Adipose tissue (tissue), 3 donors: Measurements from ENCODE around the gene RASSF5. TPM values are rescaled to one million over a fixed set of nuclear protein-coding genes. Genes with fewer than 3 reads are reported as not detected.

Source experiments
- H3K27ac ChIP-seq: one replicate; pipeline ENCODE4 v1.5.1; 2013; ENCODE audit warnings: low read depth, low read length
- WGBS, 3 donors: extraction: QIAGEN DNeasy Blood & Tissue Kit; methylation state at CpG; one replicate each; pipeline ENCODE4 v1.1.7; 2013; 5-methylcytosine and 5-hydroxymethylcytosine counted together
- polyA plus RNA-seq, 3 donors: library from polyadenylated mRNA; stranded (reverse); fragments of 200-250 nt; gene quantifications; one replicate each; pipeline ENCODE4 v1.2.3, GENCODE V29; 2013
- donor health status: healthy with polysubstance abuse.
- donor health status: Bipolar disorder and iron deficiency.
- donor health status: healthy.

RASSF5 gene
- polyA plus RNA-seq, 3 donors, result 6.1 to 7.4 (median 6.9) TPM

GRCh38 chr1:206526064-206526911, 19.0 kb downstream of the RASSF5 start:
- no peak overlapping the region for H3K27ac ChIP-seq
- WGBS, 3 donors, result 51 to 59% (median 53%) methylated on average over 6 of the region's 6 CpGs

- 89 to 94% (median 92%) methylated on average over 7 of the region's 7 CpGs for WGBS, 3 donors
- H3K27ac ChIP-seq, result no peak overlapping the region
Observed at GRCh38 chr1:206529425-206529824, 22.1 kb downstream of the RASSF5 start.

- no peak overlapping the region for H3K27ac ChIP-seq
- WGBS, 3 donors, result 95 to 99% (median 95%) methylated on average over 7 of the region's 7 CpGs
Observed at GRCh38 chr1:206532368-206532767, 25.0 kb downstream of the RASSF5 start.

- 92 to 94% (median 93%) methylated on average over 3 of the region's 3 CpGs for whole genome bisulfite sequencing, 3 donors
- no peak overlapping the region for H3K27ac ChIP-seq
Observed at GRCh38 chr1:206534552-206534951, 27.2 kb downstream of the RASSF5 start.

GRCh38 chr1:206535853-206536188, 28.5 kb downstream of the RASSF5 start:
- no peak overlapping the region for H3K27ac ChIP-seq
- 45 to 75% (median 73%) methylated on average over 6 of the region's 6 CpGs for WGBS, 3 donors

- no peak overlapping the region for H3K27ac ChIP-seq
- 76 to 82% (median 80%) methylated on average over 4 of the region's 4 CpGs for WGBS, 3 donors
Observed at GRCh38 chr1:206537141-206537540, 29.8 kb downstream of the RASSF5 start.

GRCh38 chr1:206538086-206538770, 30.9 kb downstream of the RASSF5 start:
- no peak overlapping the region for H3K27ac ChIP-seq
- 46 to 89% (median 80%) methylated on average over 6 of the region's 6 CpGs for WGBS, 3 donors

GRCh38 chr1:206538901-206539640, 31.7 kb downstream of the RASSF5 start:
- WGBS, 3 donors, result 90 to 92% (median 90%) methylated on average over 10 of the region's 10 CpGs
- H3K27ac ChIP-seq, result no peak overlapping the region

GRCh38 chr1:206540044-206540780, 32.9 kb downstream of the RASSF5 start:
- no peak overlapping the region for H3K27ac ChIP-seq
- 35 to 63% (median 60%) methylated on average over 8 of the region's 8 CpGs for WGBS, 3 donors

GRCh38 chr1:206541236-206541833, 34.0 kb downstream of the RASSF5 start:
- WGBS, 3 donors, result 88 to 94% (median 94%) methylated on average over 7 of the region's 7 CpGs
- no peak overlapping the region for H3K27ac ChIP-seq

- 12 to 16% (median 15%) methylated on average over 9 of the region's 9 CpGs for WGBS, 3 donors
- H3K27ac ChIP-seq, result no peak overlapping the region
Observed at GRCh38 chr1:206544562-206545257, 37.4 kb downstream of the RASSF5 start.

- no peak overlapping the region for H3K27ac ChIP-seq
- WGBS, 3 donors, result 96 to 100% (median 100%) methylated on average over 1 of the region's 1 CpG
Observed at GRCh38 chr1:206545351-206545750, 38.0 kb downstream of the RASSF5 start.

- whole genome bisulfite sequencing, 3 donors, result 88 to 96% (median 91%) methylated on average over 7 of the region's 7 CpGs
- H3K27ac ChIP-seq, result no peak overlapping the region
Observed at GRCh38 chr1:206547104-206547503, 39.8 kb downstream of the RASSF5 start.

GRCh38 chr1:206550446-206550845, 43.1 kb downstream of the RASSF5 start:
- WGBS, 3 donors, result 69 to 84% (median 80%) methylated on average over 2 of the region's 2 CpGs
- no peak overlapping the region for H3K27ac ChIP-seq

- no peak overlapping the region for H3K27ac ChIP-seq
- WGBS, 3 donors, result 77 to 86% (median 82%) methylated on average over 9 of the region's 9 CpGs
Observed at GRCh38 chr1:206551296-206551985, 44.1 kb downstream of the RASSF5 start.

- no peak overlapping the region for H3K27ac ChIP-seq
- 83 to 91% (median 89%) methylated on average over 3 of the region's 3 CpGs for WGBS, 3 donors
Observed at GRCh38 chr1:206551986-206552326, 44.6 kb downstream of the RASSF5 start.

- 88 to 97% (median 95%) methylated on average over 3 of the region's 3 CpGs for WGBS, 3 donors
- H3K27ac ChIP-seq, result no peak overlapping the region
Observed at GRCh38 chr1:206554211-206554610, 46.9 kb downstream of the RASSF5 start.
